HG03439 (cell line): Measurements from ENCODE around the gene BCAS3.
"Not testable (repeated sequence)": the region's sequence is repeated elsewhere in the genome, so short reads cannot be mapped to it uniquely, and the experiment has no call there.

Source experiments
- ATAC-seq: cut with Tn5 transposase; IDR thresholded peaks from one replicate; pipeline ENCODE4 v1.9.1; 2021; ENCODE audit warnings: mild to moderate bottlenecking, moderate library complexity; ENCODE audit not compliant: unreplicated experiment

BCAS3 gene

GRCh38 chr17:60862482-60862881, 184.8 kb downstream of the BCAS3 start:
- ATAC-seq, result no peak

- no peak for ATAC-seq
Observed at GRCh38 chr17:60863892-60864707, 186.4 kb downstream of the BCAS3 start.

GRCh38 chr17:60864708-60865005, 187.0 kb downstream of the BCAS3 start:
- no peak for ATAC-seq

GRCh38 chr17:60874772-60875171, 197.1 kb downstream of the BCAS3 start:
- no peak for ATAC-seq

- not testable (repeated sequence) for ATAC-seq
Observed at GRCh38 chr17:60886731-60887613, 209.3 kb downstream of the BCAS3 start.

- ATAC-seq, result no peak
Observed at GRCh38 chr17:60887614-60888028, 210.0 kb downstream of the BCAS3 start.

- no peak for ATAC-seq
Observed at GRCh38 chr17:60888812-60889709, 211.4 kb downstream of the BCAS3 start.

- no peak for ATAC-seq
Observed at GRCh38 chr17:60891149-60891548, 213.5 kb downstream of the BCAS3 start.

GRCh38 chr17:60893475-60893874, 215.8 kb downstream of the BCAS3 start:
- no peak for ATAC-seq

- ATAC-seq, result no peak
Observed at GRCh38 chr17:60896996-60897395, 219.3 kb downstream of the BCAS3 start.

- no peak for ATAC-seq
Observed at GRCh38 chr17:60899115-60899514, 221.5 kb downstream of the BCAS3 start.

- no peak for ATAC-seq
Observed at GRCh38 chr17:60900688-60901087, 223.0 kb downstream of the BCAS3 start.

GRCh38 chr17:60901242-60901641, 223.6 kb downstream of the BCAS3 start:
- no peak for ATAC-seq

- no peak for ATAC-seq
Observed at GRCh38 chr17:60901806-60902205, 224.2 kb downstream of the BCAS3 start.

GRCh38 chr17:60902399-60902798, 224.7 kb downstream of the BCAS3 start:
- no peak for ATAC-seq

- ATAC-seq, result no peak
Observed at GRCh38 chr17:60904582-60904981, 226.9 kb downstream of the BCAS3 start.

GRCh38 chr17:60905709-60906108, 228.1 kb downstream of the BCAS3 start:
- ATAC-seq, result no peak

- ATAC-seq, result no peak
Observed at GRCh38 chr17:60908324-60908723, 230.7 kb downstream of the BCAS3 start.

- no peak for ATAC-seq
Observed at GRCh38 chr17:60909405-60909804, 231.8 kb downstream of the BCAS3 start.

- no peak for ATAC-seq
Observed at GRCh38 chr17:60910415-60910814, 232.8 kb downstream of the BCAS3 start.

- no peak for ATAC-seq
Observed at GRCh38 chr17:60914078-60914477, 236.4 kb downstream of the BCAS3 start.
